HCT116 (cell line): ENCODE measurements around the gene VAMP8. TPM values are rescaled to one million over a fixed set of nuclear protein-coding genes. Genes with fewer than 3 reads are reported as not detected.

ENCODE experiments used
- ATAC-seq: fragments of 200-7000 bp; cut with Tn5 transposase; 2 replicates; pipeline ENCODE4 v1.9.1; 2020; ENCODE audit warnings: mild to moderate bottlenecking, moderate library complexity
- BruUV-seq: library from RNA; stranded (reverse); fragments of 400-500 nt; replicated peaks from 2 replicates; lab custom pipeline; 2021; lab: Mats Ljungman, UMichigan
- CTCF ChIA-PET: fragments of 300-600 bp; sonication (Branson Sonifier 250); formaldehyde crosslinking; loops from one replicate; lab custom pipeline; 2021; ENCODE audit warnings: antibody characterized with exemption; lab: Charles Lee
- POLR2A ChIA-PET: fragments of 300-600, 350-600 bp; sonication (Branson Sonifier 250); formaldehyde crosslinking; loops from one replicate; lab custom pipeline; 2021; ENCODE audit warnings: antibody characterized with exemption; lab: Charles Lee
- RAD21 ChIA-PET, 2 experiments: fragments of 300-600 bp; sonication (Branson Sonifier 250); formaldehyde crosslinking; loops; one replicate each; lab custom pipeline; 2023; ENCODE audit warnings: low total read pairs in 2 of 2; ENCODE audit not compliant: uncharacterized antibody in 2 of 2, unreplicated experiment in 2 of 2, low non-redundant PET in 1 of 2; lab: Charles Lee
- DNase-seq: peaks from one replicate; pipeline ENCODE4 v3.0.0-alpha.2; 2010; ENCODE audit warnings: low read depth, low spot score
- H2AFZ ChIP-seq: fragments of 200-600 bp; shearing (Covaris generic), sonication (generic); 2 replicates; pipeline ENCODE4 v1.6.1; 2017; ENCODE audit warnings: low read depth, mixed run types, mixed read lengths, antibody characterized with exemption, low read length; ENCODE audit not compliant: poor library complexity, severe bottlenecking
- H3K27ac ChIP-seq: 2 replicates; pipeline ENCODE4 v1.5.1; 2012; ENCODE audit warnings: low read depth, low read length
- H3K27me3 ChIP-seq: fragments of 200-600 bp; sonication (generic); 2 replicates; pipeline ENCODE4 v1.6.1; 2016; ENCODE audit warnings: mixed run types, low read length, mixed read lengths; ENCODE audit not compliant: insufficient read depth
- H3K36me3 ChIP-seq, 2 experiments: fragments of 200-500 bp in 1 of 2; fragments of 200-600 bp in 1 of 2; sonication (Bioruptor generic) in 1 of 2; sonication (generic) in 1 of 2; 2 replicates each; pipeline versions ENCODE4 v1.5.1 to v1.6.1; 2014 to 2016; ENCODE audit warnings: low read length in 2 of 2, inconsistent platforms in 1 of 2, mixed read lengths in 1 of 2, mixed run types in 1 of 2; ENCODE audit not compliant: insufficient read depth in 2 of 2, control insufficient read depth in 1 of 2
- H3K4me1 ChIP-seq, 2 experiments: fragments of 200-600 bp in 1 of 2; sonication (generic) in 1 of 2; 2 replicates each; pipeline versions ENCODE4 v1.5.1 to v1.6.1; 2012 to 2017; ENCODE audit warnings: low read length in 2 of 2, inconsistent platforms in 1 of 2, mild to moderate bottlenecking in 1 of 2, mixed read lengths in 1 of 2, mixed run types in 1 of 2, moderate library complexity in 1 of 2; ENCODE audit not compliant: insufficient read depth in 2 of 2, control insufficient read depth in 1 of 2
- H3K4me2 ChIP-seq: fragments of 200-600 bp; sonication (generic); 2 replicates; pipeline ENCODE4 v1.6.1; 2017; ENCODE audit warnings: mixed run types, low read length, mixed read lengths
- H3K4me3 ChIP-seq, 2 experiments: fragments of 200-600 bp in 1 of 2; sonication (generic) in 1 of 2; replicated peaks in 1 of 2; 2 replicates each; pipeline ENCODE4 v1.5.1; 2011 to 2016; ENCODE audit warnings: low read length in 2 of 2, control low read depth in 1 of 2, low read depth in 1 of 2, mild to moderate bottlenecking in 1 of 2, mixed read lengths in 1 of 2, mixed run types in 1 of 2
- H3K79me2 ChIP-seq: fragments of 200-600 bp; sonication (generic); 2 replicates; pipeline ENCODE4 v1.6.1; 2017; ENCODE audit warnings: mild to moderate bottlenecking, mixed run types, low read length, moderate library complexity, mixed read lengths; ENCODE audit not compliant: insufficient read depth
- H3K9ac ChIP-seq: fragments of 200-600 bp; sonication (generic); 2 replicates; pipeline ENCODE4 v1.6.1; 2016; ENCODE audit warnings: low read length, mixed read lengths
- H3K9me2 ChIP-seq: fragments of 200-600 bp; sonication (generic), shearing (Covaris generic); 2 replicates; pipeline ENCODE4 v1.6.1; 2017; ENCODE audit warnings: mixed run types, mild to moderate bottlenecking, moderate library complexity; ENCODE audit not compliant: insufficient read depth
- H3K9me3 ChIP-seq, 2 experiments: fragments of 200-500 bp in 1 of 2; fragments of 200-600 bp in 1 of 2; sonication (Bioruptor generic) in 1 of 2; sonication (generic) in 1 of 2; 2 replicates each; pipeline ENCODE4 v1.6.1; 2014 to 2017; ENCODE audit warnings: low read length in 2 of 2, mixed read lengths in 2 of 2, inconsistent platforms in 1 of 2, low read depth in 1 of 2, mild to moderate bottlenecking in 1 of 2, mixed run types in 1 of 2, moderate library complexity in 1 of 2; ENCODE audit not compliant: control insufficient read depth in 1 of 2, insufficient read depth in 1 of 2
- H4K20me1 ChIP-seq: fragments of 200-600 bp; sonication (generic), shearing (Covaris generic); 2 replicates; pipeline ENCODE4 v1.6.1; 2017; ENCODE audit warnings: mixed run types, mild to moderate bottlenecking, moderate library complexity; ENCODE audit not compliant: insufficient read depth
- CBX3 ChIP-seq: IDR thresholded peaks from 2 replicates; pipeline ENCODE4 v1.6.1; 2012; ENCODE audit warnings: low read depth
- EZH2 ChIP-seq: fragments of 200-600 bp; sonication (generic); IDR thresholded peaks from 2 replicates; pipeline ENCODE4 v1.6.1; 2017; ENCODE audit warnings: antibody characterized with exemption, mixed run types
- TCF7L2 ChIP-seq: IDR thresholded peaks from 2 replicates; pipeline ENCODE4 v1.7.0; 2011; ENCODE audit warnings: borderline replicate concordance, inconsistent platforms; ENCODE audit not compliant: insufficient read depth, insufficient read length; ENCODE audit errors: extremely low read depth
- YY1 ChIP-seq: IDR thresholded peaks from 2 replicates; pipeline ENCODE4 v1.6.1; 2011; ENCODE audit warnings: low read length, low read depth, moderate library complexity, mild to moderate bottlenecking; ENCODE audit not compliant: insufficient replicate concordance; ENCODE audit errors: extremely low read depth
- ZNF274 ChIP-seq: fragments of 200-500 bp; sonication (Bioruptor generic); IDR thresholded peaks from 2 replicates; pipeline ENCODE4 v1.6.1; 2014; ENCODE audit warnings: mild to moderate bottlenecking, low read depth, low read length, inconsistent platforms
- intact Hi-C: fragments of 100-400 bp; cut with micrococcal nuclease; formaldehyde crosslinking; loops from 2 replicates; pipeline ENCODE4 v1.10.0; 2022
- total RNA-seq: library from RNA; stranded (reverse); gene quantifications from one replicate; pipeline ENCODE4 v1.2.1, GENCODE V29; 2021; ENCODE audit not compliant: unreplicated experiment
- TF ChIP-seq, protein P1 (sequence below): IDR thresholded peaks from 2 replicates; pipeline ENCODE4 v1.6.1; 2012

The VAMP8 gene
- total RNA-seq, 1 experiment from 2014 or later, result 52.6 TPM

DNA sequence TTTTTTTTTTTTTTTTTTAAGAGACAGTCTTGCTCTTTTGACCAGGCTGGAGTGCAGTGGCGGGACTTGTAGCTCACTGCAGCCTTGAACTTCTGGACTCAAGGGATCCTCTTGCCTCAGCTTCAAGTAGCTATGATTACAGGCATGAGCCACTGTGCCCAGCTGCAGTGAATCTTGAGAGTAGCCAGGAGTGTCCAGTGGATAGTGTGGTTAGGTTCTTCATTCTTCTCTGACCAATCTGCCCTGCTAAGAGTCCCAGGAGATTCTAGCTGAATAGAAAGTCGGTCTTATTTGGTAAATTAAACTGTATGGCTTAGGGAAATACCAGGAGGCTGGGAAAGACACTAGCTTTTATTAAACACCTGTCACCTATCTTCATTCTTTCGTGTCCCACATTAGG, 53.9 kb downstream of the VAMP8 start:
- Histone ChIP-seq H4K20me1 (no peaks in the 10 kb centered on the region), H3K27me3 (no peaks in the 10 kb centered on the region), H3K4me1 (no peaks in the 10 kb centered on the region), H3K4me3 (no peak overlapping the region), H3K9me2 (no peaks in the 10 kb centered on the region), H3K9ac (no peak overlapping the region), H3K36me3 (peaks cover 48 to 58% of the 10 kb centered on the region in 2 experiments), H3K4me2 (no peak overlapping the region), H3K79me2 (peaks cover 51% of the 10 kb centered on the region), H3K9me3 (no peaks in the 10 kb centered on the region), H3K27ac (no peak overlapping the region)
- ChIA-PET POLR2A (no interaction called here), RAD21 (no interaction called here), CTCF (interaction anchor here (1.7 kb wide), 1 partner anchor 17 kb away, joined by 3 read pairs; no protein-coding TSS in a partner anchor)
- DNase-seq (no peak), ATAC-seq (no peak)
- intact Hi-C loops, result no loop called here
- BruUV-seq, result no TSS peak
- TF ChIP-seq YY1 (no peak), EZH2 (no peak), TCF7L2 (no peak), CBX3 (no peak), ZNF274 (no peak)
- TF ChIP-seq, protein P1, sequence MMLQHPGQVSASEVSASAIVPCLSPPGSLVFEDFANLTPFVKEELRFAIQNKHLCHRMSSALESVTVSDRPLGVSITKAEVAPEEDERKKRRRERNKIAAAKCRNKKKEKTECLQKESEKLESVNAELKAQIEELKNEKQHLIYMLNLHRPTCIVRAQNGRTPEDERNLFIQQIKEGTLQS, result no peak
- TF ChIP-seq, all 23 proteins: peak for 0
- no peak overlapping the region for H2AFZ ChIP-seq

Other genes with a start within 250 kb of the VAMP8 start
- 43.2 TPM for gene TGOLN2, start 249.6 kb upstream of the VAMP8 start, total RNA-seq
- 59.7 TPM for gene RETSAT, start 223.1 kb upstream of the VAMP8 start, total RNA-seq
- gene ELMOD3, start 222.8 kb upstream of the VAMP8 start, total RNA-seq, result 9.2 TPM
- 223 TPM for gene CAPG, start 167.2 kb upstream of the VAMP8 start, total RNA-seq
- 2.7 TPM for gene SH2D6, start 158.9 kb upstream of the VAMP8 start, total RNA-seq
- gene MAT2A, start 38.4 kb upstream of the VAMP8 start, total RNA-seq, result 444 TPM
- gene GGCX, start 16.1 kb upstream of the VAMP8 start, total RNA-seq, result 43.5 TPM
- 1.9 TPM for gene VAMP5, start 6.8 kb downstream of the VAMP8 start, total RNA-seq
- 77.5 TPM for gene RNF181, start 18.2 kb downstream of the VAMP8 start, total RNA-seq
- gene TMEM150A, start 25.1 kb downstream of the VAMP8 start, total RNA-seq, result 9.9 TPM
- gene C2orf68, start 34.5 kb downstream of the VAMP8 start, total RNA-seq, result 21.8 TPM
- 92.1 TPM for gene USP39, start 38.6 kb downstream of the VAMP8 start, total RNA-seq
- gene SFTPB, start 90.6 kb downstream of the VAMP8 start, total RNA-seq, result 13.3 TPM
- gene GNLY, start 116.8 kb downstream of the VAMP8 start, total RNA-seq, result 0.74 TPM
- 0.74 TPM for gene ATOH8, start 176.4 kb downstream of the VAMP8 start, total RNA-seq